Adrenal gland (tissue), 5 donors: ENCODE results near the gene ANKMY1.
A peak's percentile ranks its signal among the peaks of the same experiment; 100 is the strongest.

Source experiments
- CTCF ChIP-seq, 6 experiments: fragments of 450-650 bp in 4 of 6; fragments of 200-600 bp in 2 of 6; sonication (generic) in 1 of 6; IDR thresholded peaks; 1 replicate in 5 of 6; 2 replicates in 1 of 6; pipeline versions ENCODE4 v1.5.1 to v1.8.0; 2016 to 2021; ENCODE audit warnings: antibody characterized with exemption in 6 of 6, mild to moderate bottlenecking in 2 of 6, moderate library complexity in 1 of 6
- POLR2A ChIP-seq, 2 donors: fragments of 450-650 bp; IDR thresholded peaks; one replicate each; pipeline ENCODE4 v1.6.1; 2017; ENCODE audit warnings: antibody characterized with exemption in 2 of 2, mild to moderate bottlenecking in 2 of 2, moderate library complexity in 1 of 2
- donor health status: DM: no; HTN: no; CAD: no.

GRCh38 chr2:240566203-240567136, 8.7 kb upstream of the ANKMY1 start:
- peak in 1 of 2 donors; percentile 60 for TF ChIP-seq POLR2A (IDR thresholded peaks at IDR 0.05)
- TF ChIP-seq CTCF (IDR thresholded peaks at IDR 0.05) = peak; percentile 44 to 93 (median 68)
